ENCODE results near the gene DCDC2B. TPM values are rescaled to one million over a fixed set of nuclear protein-coding genes. Genes with fewer than 3 reads are reported as not detected.

DCDC2B gene
- total and polyA plus RNA-seq, 2 of the 13 experiments (the other 11 are each of a cell fraction or from before 2014, with no cell fraction given) = not detected

DNA sequence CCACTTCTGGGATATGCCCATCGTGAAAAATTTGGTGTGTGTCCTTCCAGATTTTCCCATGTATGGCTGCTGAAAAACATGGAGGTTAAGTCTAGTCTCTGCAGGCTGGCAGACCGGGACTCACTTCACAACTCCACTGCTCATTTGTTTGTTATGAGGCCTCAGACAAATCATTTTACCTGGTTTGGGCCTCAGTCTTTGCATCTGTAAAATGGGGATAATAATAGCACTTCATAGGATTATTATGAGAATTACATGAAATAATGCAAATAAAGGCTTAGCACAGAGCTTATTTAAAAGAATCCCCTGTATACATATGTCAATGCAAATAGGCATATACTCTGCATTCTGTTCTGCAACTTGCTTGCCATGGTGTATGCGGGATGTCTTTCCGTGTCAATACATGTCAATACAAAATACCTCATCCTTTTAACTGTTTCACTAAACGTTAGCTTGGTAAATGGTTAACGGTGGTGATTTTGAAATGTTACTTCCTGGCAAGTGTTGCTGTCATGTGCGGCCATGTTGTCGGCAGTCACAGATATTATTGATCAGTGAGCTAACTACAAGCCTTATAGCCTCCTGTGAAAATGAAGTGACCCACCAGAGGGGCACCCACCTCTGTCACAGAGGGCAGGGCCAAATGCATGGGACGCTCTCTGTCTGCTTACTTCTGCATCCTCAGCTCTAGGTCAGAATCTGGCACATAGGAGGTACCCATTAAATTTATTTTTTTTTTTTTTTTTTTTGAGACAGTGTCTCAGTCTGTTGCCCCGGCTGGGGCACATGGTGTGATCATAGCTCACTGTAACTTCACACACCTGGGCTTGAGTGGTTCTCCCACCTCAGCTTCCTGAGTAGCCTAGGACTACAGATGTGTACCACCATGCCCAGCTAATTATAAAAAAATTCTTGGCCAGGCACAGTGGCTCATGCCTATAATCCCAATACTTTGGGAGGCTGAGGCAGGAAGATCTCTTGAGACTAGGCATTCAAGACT is 46.5 kb downstream of the DCDC2B start (continued):
- TF ChIP-seq GABPA (IDR thresholded peaks at IDR 0.05; ENCODE audit: low read depth, low read length) (no peak), GABPA (CRISPR knock-in tag; IDR thresholded peaks at IDR 0.05; ENCODE audit: low read depth) (no peak), RARA (CRISPR knock-in tag; IDR thresholded peaks at IDR 0.05) (peak; percentile 45), KLF6 (CRISPR knock-in tag; IDR thresholded peaks at IDR 0.05) (0 out of 2 replicates have a peak, but pooled peaks have one; percentile 39), ELF3 (CRISPR knock-in tag; IDR thresholded peaks at IDR 0.05) (peak; percentile 78; the same call in 1 of the 2 replicates), FOXA1 (IDR thresholded peaks at IDR 0.05) (no peak), FOXA1 (CRISPR knock-in tag; IDR thresholded peaks at IDR 0.05) (no peak), CHD4 (IDR thresholded peaks at IDR 0.05; ENCODE audit: borderline replicate concordance, low read length) (peak; percentile 94; the same call in 1 of the 2 replicates), ZNF331 (CRISPR knock-in tag; IDR thresholded peaks at IDR 0.05) (0 out of 2 replicates have a peak, but pooled peaks have one; percentile 26), KLF16 (CRISPR knock-in tag; IDR thresholded peaks at IDR 0.05) (peak in 1 of 2 experiments; percentile 51; a peak in 1 of 4 replicates), HMG20A (CRISPR knock-in tag; IDR thresholded peaks at IDR 0.05; ENCODE audit: borderline replicate concordance) (peak; percentile 42; the same call in 1 of the 2 replicates), ARNTL (CRISPR knock-in tag; IDR thresholded peaks at IDR 0.05) (0 out of 2 replicates have a peak, but pooled peaks have one; percentile 35), LCORL (IDR thresholded peaks at IDR 0.05) (no peak), LCORL (CRISPR knock-in tag; IDR thresholded peaks at IDR 0.05) (0 out of 2 replicates have a peak, but pooled peaks have one; percentile 34), SOX13 (IDR thresholded peaks at IDR 0.05) (no peak), SOX13 (CRISPR knock-in tag; conservative IDR thresholded peaks at IDR 0.05 in 1 of 2, IDR thresholded peaks at IDR 0.05 in 1 of 2) (peak in 1 of 2 experiments; percentile 36; a peak in 1 of 4 replicates), ZNF431 (CRISPR knock-in tag; IDR thresholded peaks at IDR 0.05; ENCODE audit: borderline replicate concordance, low read depth) (no peak), FOXO1 (CRISPR knock-in tag; IDR thresholded peaks at IDR 0.05) (peak; percentile 42; the same call in 1 of the 2 replicates), KAT8 (CRISPR knock-in tag; IDR thresholded peaks at IDR 0.05) (peak; percentile 69; the same call in 1 of the 2 replicates), ZNF777 (CRISPR knock-in tag; IDR thresholded peaks at IDR 0.05) (no peak), NCOA5 (CRISPR knock-in tag; IDR thresholded peaks at IDR 0.05) (no peak), ZNF850 (CRISPR knock-in tag; conservative IDR thresholded peaks at IDR 0.05) (no peak), CEBPG (CRISPR knock-in tag; IDR thresholded peaks at IDR 0.05) (peak; percentile 66), FOXP1 (IDR thresholded peaks at IDR 0.05) (0 out of 2 replicates have a peak, but pooled peaks have one; percentile 23), FOXP1 (CRISPR knock-in tag; IDR thresholded peaks at IDR 0.05) (peak; percentile 73), SSRP1 (CRISPR knock-in tag; IDR thresholded peaks at IDR 0.05) (0 out of 2 replicates have a peak, but pooled peaks have one; percentile 59), NFKBIZ (CRISPR knock-in tag; IDR thresholded peaks at IDR 0.05) (0 out of 2 replicates have a peak, but pooled peaks have one; percentile 48)
- TF ChIP-seq, protein P1, sequence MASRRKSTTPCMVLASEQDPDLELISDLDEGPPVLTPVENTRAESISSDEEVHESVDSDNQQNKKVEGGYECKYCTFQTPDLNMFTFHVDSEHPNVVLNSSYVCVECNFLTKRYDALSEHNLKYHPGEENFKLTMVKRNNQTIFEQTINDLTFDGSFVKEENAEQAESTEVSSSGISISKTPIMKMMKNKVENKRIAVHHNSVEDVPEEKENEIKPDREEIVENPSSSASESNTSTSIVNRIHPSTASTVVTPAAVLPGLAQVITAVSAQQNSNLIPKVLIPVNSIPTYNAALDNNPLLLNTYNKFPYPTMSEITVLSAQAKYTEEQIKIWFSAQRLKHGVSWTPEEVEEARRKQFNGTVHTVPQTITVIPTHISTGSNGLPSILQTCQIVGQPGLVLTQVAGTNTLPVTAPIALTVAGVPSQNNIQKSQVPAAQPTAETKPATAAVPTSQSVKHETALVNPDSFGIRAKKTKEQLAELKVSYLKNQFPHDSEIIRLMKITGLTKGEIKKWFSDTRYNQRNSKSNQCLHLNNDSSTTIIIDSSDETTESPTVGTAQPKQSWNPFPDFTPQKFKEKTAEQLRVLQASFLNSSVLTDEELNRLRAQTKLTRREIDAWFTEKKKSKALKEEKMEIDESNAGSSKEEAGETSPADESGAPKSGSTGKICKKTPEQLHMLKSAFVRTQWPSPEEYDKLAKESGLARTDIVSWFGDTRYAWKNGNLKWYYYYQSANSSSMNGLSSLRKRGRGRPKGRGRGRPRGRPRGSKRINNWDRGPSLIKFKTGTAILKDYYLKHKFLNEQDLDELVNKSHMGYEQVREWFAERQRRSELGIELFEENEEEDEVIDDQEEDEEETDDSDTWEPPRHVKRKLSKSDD (CRISPR knock-in tag; IDR thresholded peaks at IDR 0.05; ENCODE audit: low read depth) = peak; percentile 64; the same call in 1 of the 2 replicates
- TF ChIP-seq, protein P2, sequence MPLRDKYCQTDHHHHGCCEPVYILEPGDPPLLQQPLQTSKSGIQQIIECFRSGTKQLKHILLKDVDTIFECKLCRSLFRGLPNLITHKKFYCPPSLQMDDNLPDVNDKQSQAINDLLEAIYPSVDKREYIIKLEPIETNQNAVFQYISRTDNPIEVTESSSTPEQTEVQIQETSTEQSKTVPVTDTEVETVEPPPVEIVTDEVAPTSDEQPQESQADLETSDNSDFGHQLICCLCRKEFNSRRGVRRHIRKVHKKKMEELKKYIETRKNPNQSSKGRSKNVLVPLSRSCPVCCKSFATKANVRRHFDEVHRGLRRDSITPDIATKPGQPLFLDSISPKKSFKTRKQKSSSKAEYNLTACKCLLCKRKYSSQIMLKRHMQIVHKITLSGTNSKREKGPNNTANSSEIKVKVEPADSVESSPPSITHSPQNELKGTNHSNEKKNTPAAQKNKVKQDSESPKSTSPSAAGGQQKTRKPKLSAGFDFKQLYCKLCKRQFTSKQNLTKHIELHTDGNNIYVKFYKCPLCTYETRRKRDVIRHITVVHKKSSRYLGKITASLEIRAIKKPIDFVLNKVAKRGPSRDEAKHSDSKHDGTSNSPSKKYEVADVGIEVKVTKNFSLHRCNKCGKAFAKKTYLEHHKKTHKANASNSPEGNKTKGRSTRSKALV (CRISPR knock-in tag; IDR thresholded peaks at IDR 0.05) = no peak
